Activated CD4-positive, alpha-beta memory T cell treated with anti-CD3 and anti-CD28 coated beads for 36 hours (primary cell): Measurements from ENCODE around the gene CDO1. TPM values are rescaled to one million over a fixed set of nuclear protein-coding genes. Genes with fewer than 3 reads are reported as not detected.
"Not testable (repeated sequence)": the region's sequence is repeated elsewhere in the genome, so short reads cannot be mapped to it uniquely, and the experiment has no call there.

ENCODE experiments used
- CTCF ChIA-PET: fragments of 350-600 bp; sonication (Branson Sonifier 250); formaldehyde crosslinking; loops from one replicate; lab custom pipeline; 2021; ENCODE audit warnings: antibody characterized with exemption, inconsistent platforms; lab: Charles Lee
- POLR2A ChIA-PET: fragments of 350-600 bp; sonication (Branson Sonifier 250); formaldehyde crosslinking; loops from one replicate; lab custom pipeline; 2021; ENCODE audit warnings: antibody characterized with exemption; lab: Charles Lee
- DNase-seq: peaks from one replicate; pipeline ENCODE4 v3.0.0-alpha.2; 2020
- H3K27ac Mint-ChIP-seq: one replicate; pipeline ENCODE4 v1.8.0; 2021; ENCODE audit warnings: mixed read lengths
- H3K27me3 Mint-ChIP-seq: one replicate; pipeline ENCODE4 v1.8.0; 2021; ENCODE audit warnings: mixed read lengths
- H3K36me3 Mint-ChIP-seq: one replicate; pipeline ENCODE4 v1.8.0; 2021; ENCODE audit warnings: mixed read lengths
- H3K4me1 Mint-ChIP-seq: one replicate; pipeline ENCODE4 v1.8.0; 2021; ENCODE audit warnings: low read depth, mixed read lengths
- H3K4me3 Mint-ChIP-seq: one replicate; pipeline ENCODE4 v1.8.0; 2021; ENCODE audit warnings: mild to moderate bottlenecking, mixed read lengths
- H3K9me3 Mint-ChIP-seq: one replicate; pipeline ENCODE4 v1.8.0; 2021; ENCODE audit warnings: mixed read lengths
- intact Hi-C: fragments of 100-400 bp; cut with micrococcal nuclease; formaldehyde crosslinking; loops from one replicate; pipeline ENCODE4 v1.15.1; 2023
- total RNA-seq, 2 experiments: library from RNA; stranded (reverse); gene quantifications; one replicate each; pipeline ENCODE4 v1.2.3, GENCODE V29; 2021

The CDO1 gene
- total RNA-seq, 2 experiments from 2014 or later: 0.31 to 0.34 TPM

- CTCF ChIA-PET: not testable (repeated sequence)
Observed at GRCh38 chr5:115808066-115808465, 8.4 kb downstream of the CDO1 start.

GRCh38 chr5:115807654-115808052 is 8.8 kb downstream of the CDO1 start:
- Mint-ChIP-seq H3K9me3 (no peaks in the 10 kb centered on the region), H3K27ac (no peak overlapping the region), H3K36me3 (no peaks in the 10 kb centered on the region), H3K27me3 (peaks cover 9% of the 10 kb centered on the region), H3K4me3 (no peak overlapping the region), H3K4me1 (peaks cover 6% of the 10 kb centered on the region)
- no peak for DNase-seq
- CTCF ChIA-PET: no interaction called here
- POLR2A ChIA-PET: no interaction called here
- intact Hi-C loops: no loop called here

More at GRCh38 chr5:115808066-115808465, 8.4 kb downstream of the CDO1 start:
- H3K36me3 Mint-ChIP-seq, H3K4me3 Mint-ChIP-seq, intact Hi-C loops, H3K4me1 Mint-ChIP-seq, H3K27ac Mint-ChIP-seq, H3K9me3 Mint-ChIP-seq, POLR2A ChIA-PET, DNase-seq: not testable (repeated sequence)
- peaks cover 11% of the 10 kb centered on the region for H3K27me3 Mint-ChIP-seq

- Mint-ChIP-seq H3K36me3 (no peaks in the 10 kb centered on the region), H3K9me3 (no peaks in the 10 kb centered on the region), H3K27me3 (peaks cover 6% of the 10 kb centered on the region), H3K27ac (no peak overlapping the region), H3K4me3 (no peak overlapping the region), H3K4me1 (peaks cover 6% of the 10 kb centered on the region)
- intact Hi-C loops: no loop called here
- DNase-seq: no peak
- CTCF ChIA-PET: no interaction called here
- POLR2A ChIA-PET: no interaction called here
Observed at GRCh38 chr5:115806986-115807653, 9.3 kb downstream of the CDO1 start.

- POLR2A ChIA-PET: no interaction called here
- peaks cover 2% of the 10 kb centered on the region for H3K27me3 Mint-ChIP-seq
- H3K4me3 Mint-ChIP-seq: no peak overlapping the region
- H3K9me3 Mint-ChIP-seq: no peaks in the 10 kb centered on the region
- no peak for DNase-seq
- H3K36me3 Mint-ChIP-seq: no peaks in the 10 kb centered on the region
- no peaks in the 10 kb centered on the region for H3K4me1 Mint-ChIP-seq
- H3K27ac Mint-ChIP-seq: no peak overlapping the region
- CTCF ChIA-PET: no interaction called here
- intact Hi-C loops: no loop called here
Observed at GRCh38 chr5:115801984-115802383, 14.5 kb downstream of the CDO1 start.

GRCh38 chr5:115801152-115801551 is 15.3 kb downstream of the CDO1 start:
- Mint-ChIP-seq H3K27ac (no peak overlapping the region), H3K4me1 (no peaks in the 10 kb centered on the region)

GRCh38 chr5:115800108-115800507 is 16.4 kb downstream of the CDO1 start:
- ChIA-PET CTCF (interaction anchor here (0.8 kb wide), 1 partner anchor 165 kb away, joined by 5 read pairs; no protein-coding TSS in a partner anchor), POLR2A (no interaction called here)
- no peaks in the 10 kb centered on the region for H3K4me1 Mint-ChIP-seq
- H3K9me3 Mint-ChIP-seq: no peaks in the 10 kb centered on the region
- no peaks in the 10 kb centered on the region for H3K36me3 Mint-ChIP-seq
- peaks cover 2% of the 10 kb centered on the region for H3K27me3 Mint-ChIP-seq
- H3K27ac Mint-ChIP-seq: no peak overlapping the region
- no peak overlapping the region for H3K4me3 Mint-ChIP-seq
- intact Hi-C loops: no loop called here
- DNase-seq: no peak

More at GRCh38 chr5:115801152-115801551, 15.3 kb downstream of the CDO1 start:
- Mint-ChIP-seq H3K27me3 (peaks cover 2% of the 10 kb centered on the region), H3K36me3 (no peaks in the 10 kb centered on the region), H3K4me3 (no peak overlapping the region), H3K9me3 (no peaks in the 10 kb centered on the region)
- POLR2A ChIA-PET: no interaction called here
- DNase-seq: no peak
- CTCF ChIA-PET: no interaction called here
- intact Hi-C loops: no loop called here

GRCh38 chr5:115798252-115798651 is 18.2 kb downstream of the CDO1 start:
- Mint-ChIP-seq H3K27ac (no peak overlapping the region), H3K27me3 (peaks cover 4% of the 10 kb centered on the region), H3K9me3 (no peaks in the 10 kb centered on the region), H3K4me1 (no peaks in the 10 kb centered on the region), H3K36me3 (no peaks in the 10 kb centered on the region), H3K4me3 (no peak overlapping the region)
- POLR2A ChIA-PET: no interaction called here
- intact Hi-C loops: no loop called here
- CTCF ChIA-PET: interaction anchor here (0.7 to 1.3 kb wide), 2 partner anchors 10 to 20 kb away, joined by 3 to 4 read pairs; no protein-coding TSS in a partner anchor
- no peak for DNase-seq

- H3K36me3 Mint-ChIP-seq: no peaks in the 10 kb centered on the region
- intact Hi-C loops: no loop called here
- H3K4me3 Mint-ChIP-seq: no peak overlapping the region
- no peak overlapping the region for H3K27ac Mint-ChIP-seq
- DNase-seq: no peak
- CTCF ChIA-PET: no interaction called here
- no peaks in the 10 kb centered on the region for H3K9me3 Mint-ChIP-seq
- peaks cover 11% of the 10 kb centered on the region for H3K27me3 Mint-ChIP-seq
- no peaks in the 10 kb centered on the region for H3K4me1 Mint-ChIP-seq
- POLR2A ChIA-PET: no interaction called here
Observed at GRCh38 chr5:115796656-115797055, 19.8 kb downstream of the CDO1 start.

- peaks cover 18% of the 10 kb centered on the region for H3K27me3 Mint-ChIP-seq
- no peaks in the 10 kb centered on the region for H3K4me1 Mint-ChIP-seq
- H3K9me3 Mint-ChIP-seq: no peaks in the 10 kb centered on the region
- H3K36me3 Mint-ChIP-seq: no peaks in the 10 kb centered on the region
- no peak overlapping the region for H3K27ac Mint-ChIP-seq
- ChIA-PET CTCF (no interaction called here), POLR2A (no interaction called here)
- no peak overlapping the region for H3K4me3 Mint-ChIP-seq
- intact Hi-C loops: no loop called here
- no peak for DNase-seq
Observed at GRCh38 chr5:115795700-115796099, 20.8 kb downstream of the CDO1 start.

GRCh38 chr5:115788440-115788839 is 28.0 kb downstream of the CDO1 start:
- Mint-ChIP-seq H3K9me3 (no peaks in the 10 kb centered on the region), H3K36me3 (no peaks in the 10 kb centered on the region), H3K4me3 (no peak overlapping the region), H3K4me1 (no peaks in the 10 kb centered on the region), H3K27ac (no peak overlapping the region), H3K27me3 (peaks cover 51% of the 10 kb centered on the region)
- ChIA-PET POLR2A (no interaction called here), CTCF (interaction anchor here (0.5 kb wide), 1 partner anchor 10 kb away, joined by 3 read pairs; no protein-coding TSS in a partner anchor)
- DNase-seq: no peak
- intact Hi-C loops: no loop called here

GRCh38 chr5:115787426-115787825 is 29.0 kb downstream of the CDO1 start:
- Mint-ChIP-seq H3K27ac (no peak overlapping the region), H3K36me3 (no peaks in the 10 kb centered on the region), H3K4me3 (no peak overlapping the region), H3K9me3 (no peaks in the 10 kb centered on the region), H3K27me3 (peaks cover 49% of the 10 kb centered on the region), H3K4me1 (no peaks in the 10 kb centered on the region)
- no peak for DNase-seq
- intact Hi-C loops: no loop called here
- ChIA-PET CTCF (no interaction called here), POLR2A (no interaction called here)

- no peak for DNase-seq
- ChIA-PET POLR2A (no interaction called here), CTCF (no interaction called here)
- no peaks in the 10 kb centered on the region for H3K9me3 Mint-ChIP-seq
- peaks cover 39% of the 10 kb centered on the region for H3K27me3 Mint-ChIP-seq
- H3K27ac Mint-ChIP-seq: no peak overlapping the region
- no peak overlapping the region for H3K4me3 Mint-ChIP-seq
- H3K4me1 Mint-ChIP-seq: no peaks in the 10 kb centered on the region
- no peaks in the 10 kb centered on the region for H3K36me3 Mint-ChIP-seq
- intact Hi-C loops: no loop called here
Observed at GRCh38 chr5:115785381-115786065, 30.9 kb downstream of the CDO1 start.
